K562 (cell line): ENCODE measurements around the gene SIDT2. TPM values are rescaled to one million over a fixed set of nuclear protein-coding genes. Genes with fewer than 3 reads are reported as not detected.

Experiments
- ATAC-seq: fragments of 200-7000 bp; cut with Tn5 transposase; 3 replicates; pipeline ENCODE4 v1.9.1; 2020; ENCODE audit warnings: moderate library complexity
- BruUV-seq: library from RNA; stranded (reverse); fragments of 400-500 nt; replicated peaks from 2 replicates; lab custom pipeline; 2021; lab: Mats Ljungman, UMichigan
- CTCF ChIA-PET: fragments of 300-600 bp; formaldehyde crosslinking; extraction: SDS; loops from one replicate; lab custom pipeline; 2021; ENCODE audit warnings: low intra/inter-chr PET ratio; lab: Yijun Ruan, JAX
- POLR2A ChIA-PET: fragments of 300-600, 350-650 bp; sonication (Branson Sonifier 250); formaldehyde crosslinking; extraction: SDS; loops from one replicate; lab custom pipeline; 2021; ENCODE audit warnings: antibody characterized with exemption, inconsistent platforms; lab: Yijun Ruan, JAX
- DNase-seq, 4 experiments: peaks; one replicate each; pipeline versions ENCODE4 v3.0.0 to v3.0.0-alpha.2; 2011 to 2018; ENCODE audit warnings: low spot score in 3 of 4, mixed read lengths in 3 of 4; ENCODE audit errors: extremely low read depth in 1 of 4
- FAIRE-seq: peaks from 2 replicates; lab custom pipeline; 2011; peaks lifted over from hg19 to GRCh38; lab: Jason Lieb, UNC
- H2AFZ ChIP-seq: 2 replicates; pipeline ENCODE4 v1.6.0; 2011; ENCODE audit warnings: low read depth, low read length, control low read depth, inconsistent platforms
- H3K27ac ChIP-seq: fragments of 200-600 bp; 3 replicates; pipeline ENCODE4 v1.8.0; 2011; ENCODE audit warnings: low read depth, mild to moderate bottlenecking, control low read depth, inconsistent platforms, low read length, moderate library complexity, mixed read lengths; ENCODE audit errors: extremely low read depth
- H3K27me3 ChIP-seq, 2 experiments: fragments of 300-600 bp in 1 of 2; 2 replicates in 1 of 2; 3 replicates in 1 of 2; pipeline versions ENCODE4 v1.6.0 to v1.8.0; 2011; ENCODE audit warnings: inconsistent platforms in 2 of 2, low read length in 2 of 2, mild to moderate bottlenecking in 1 of 2, mixed read lengths in 1 of 2, moderate library complexity in 1 of 2; ENCODE audit not compliant: control insufficient read depth in 2 of 2, insufficient read depth in 2 of 2
- H3K36me3 ChIP-seq: fragments of 300-600 bp; 3 replicates; pipeline ENCODE4 v1.8.0; 2011; ENCODE audit warnings: mild to moderate bottlenecking, low read length, inconsistent platforms; ENCODE audit not compliant: control insufficient read depth, insufficient read depth
- H3K4me1 ChIP-seq, 2 experiments: fragments of 200-600 bp in 1 of 2; replicated peaks in 1 of 2; 2 replicates in 1 of 2; 3 replicates in 1 of 2; pipeline versions ENCODE4 v1.5.1 to v1.8.0; 2011; ENCODE audit warnings: inconsistent platforms in 2 of 2, low read length in 2 of 2, mild to moderate bottlenecking in 1 of 2, mixed read lengths in 1 of 2, moderate library complexity in 1 of 2; ENCODE audit not compliant: control insufficient read depth in 2 of 2, insufficient read depth in 2 of 2
- H3K4me2 ChIP-seq: 2 replicates; pipeline ENCODE4 v1.6.1; 2011; ENCODE audit warnings: low read length, control low read depth, inconsistent platforms, mixed read lengths; ENCODE audit not compliant: insufficient read depth
- H3K4me3 ChIP-seq: fragments of 200-600 bp; sonication (generic), shearing (Covaris generic); 2 replicates; pipeline ENCODE4 v1.5.1; 2016; ENCODE audit warnings: control low read depth, inconsistent platforms
- H3K79me2 ChIP-seq: fragments of 200-600 bp; 3 replicates; pipeline ENCODE4 v1.8.0; 2011; ENCODE audit warnings: low read length, inconsistent platforms; ENCODE audit not compliant: control insufficient read depth, insufficient read depth
- H3K9ac ChIP-seq, 2 experiments: 2 replicates each; pipeline versions ENCODE4 v1.6.0 to v1.6.1; 2011; ENCODE audit warnings: low read depth in 2 of 2, low read length in 2 of 2, control low read depth in 1 of 2, inconsistent platforms in 1 of 2, mild to moderate bottlenecking in 1 of 2, mixed read lengths in 1 of 2; ENCODE audit not compliant: insufficient read depth in 1 of 2
- H3K9me1 ChIP-seq: one replicate; pipeline ENCODE4 v1.6.0; 2011; ENCODE audit warnings: inconsistent platforms, mild to moderate bottlenecking, low read length, moderate library complexity; ENCODE audit not compliant: control insufficient read depth, insufficient read depth
- H3K9me3 ChIP-seq: replicated peaks from 2 replicates; pipeline ENCODE4 v1.5.1; 2011; ENCODE audit warnings: low read depth, low read length, inconsistent platforms; ENCODE audit not compliant: control insufficient read depth, insufficient read depth
- H4K20me1 ChIP-seq: replicated peaks from 2 replicates; pipeline ENCODE4 v1.6.1; 2011; ENCODE audit warnings: low read length, inconsistent platforms, mixed read lengths; ENCODE audit not compliant: control insufficient read depth, insufficient read depth
- HMG20B ChIP-seq: fragments of 250-450 bp; sonication (Bioruptor Pico); IDR thresholded peaks from 2 replicates; pipeline ENCODE4 v1.5.0; 2021; ENCODE audit warnings: mild to moderate bottlenecking
- RBFOX2 ChIP-seq: fragments of 200-400 bp; formaldehyde crosslinking; IDR thresholded peaks from 2 replicates; pipeline ENCODE4 v1.6.1; 2017; ENCODE audit warnings: low read depth, mild to moderate bottlenecking, low read length, moderate library complexity
- WGBS: fragments of 100-300 bp; shearing (Covaris generic); methylation state at CpG from one replicate; pipeline ENCODE4 v1.1.6; 2016; ENCODE audit warnings: low coverage, mixed read lengths; ENCODE audit not compliant: insufficient coverage; ENCODE audit errors: missing lambda C conversion rate; 5-methylcytosine and 5-hydroxymethylcytosine counted together
- in situ Hi-C: fragments of 300-500 bp; cut with MboI; formaldehyde crosslinking; loops from 4 replicates; pipeline ENCODE4 v1.15.0; 2018; ENCODE audit warnings: inconsistent platforms, mixed read lengths
- intact Hi-C: fragments of 100-400 bp; cut with micrococcal nuclease; formaldehyde crosslinking; loops from 2 replicates; pipeline ENCODE4 v1.14.2; 2022
- polyA plus RNA-seq, 8 experiments: library from polyadenylated mRNA; depleted of rRNA in 4 of 8; stranded (reverse) in 5 of 8; unstranded in 3 of 8; fragments of >200 nt; fragmentation: Nextera tagmentation in 2 of 8; fragmentation: Illumina TruSeq in 1 of 8; extraction: Ambion mirVana in 2 of 8; extraction: Trizol in 1 of 8; gene quantifications; 2 replicates each; pipeline versions ENCODE4 v1.2.1 to v1.2.3, GENCODE V29; 2011 to 2014; ENCODE audit warnings: inconsistent platforms in 1 of 8, missing spikeins in 1 of 8
- total RNA-seq, 7 experiments: library from RNA; depleted of rRNA in 6 of 7; stranded (reverse); fragments of >200 nt in 6 of 7; fragmentation: Illumina TruSeq in 2 of 7; extraction: Trizol in 2 of 7; gene quantifications; 2 replicates each; pipeline versions ENCODE4 v1.2.1 to v1.2.3, GENCODE V29; 2011 to 2021; ENCODE audit warnings: low replicate concordance in 1 of 7
- TF ChIP-seq, protein P1 (sequence below): fragments of 450-650 bp; IDR thresholded peaks from 2 replicates; pipeline ENCODE4 v1.6.1; 2016; ENCODE audit warnings: low read depth

Gene SIDT2
- total and polyA plus RNA-seq, 9 of the 15 experiments (the other 6 are each of a cell fraction or from before 2014, with no cell fraction given), result 2.4 to 20.2 (median 6.5) TPM

DNA sequence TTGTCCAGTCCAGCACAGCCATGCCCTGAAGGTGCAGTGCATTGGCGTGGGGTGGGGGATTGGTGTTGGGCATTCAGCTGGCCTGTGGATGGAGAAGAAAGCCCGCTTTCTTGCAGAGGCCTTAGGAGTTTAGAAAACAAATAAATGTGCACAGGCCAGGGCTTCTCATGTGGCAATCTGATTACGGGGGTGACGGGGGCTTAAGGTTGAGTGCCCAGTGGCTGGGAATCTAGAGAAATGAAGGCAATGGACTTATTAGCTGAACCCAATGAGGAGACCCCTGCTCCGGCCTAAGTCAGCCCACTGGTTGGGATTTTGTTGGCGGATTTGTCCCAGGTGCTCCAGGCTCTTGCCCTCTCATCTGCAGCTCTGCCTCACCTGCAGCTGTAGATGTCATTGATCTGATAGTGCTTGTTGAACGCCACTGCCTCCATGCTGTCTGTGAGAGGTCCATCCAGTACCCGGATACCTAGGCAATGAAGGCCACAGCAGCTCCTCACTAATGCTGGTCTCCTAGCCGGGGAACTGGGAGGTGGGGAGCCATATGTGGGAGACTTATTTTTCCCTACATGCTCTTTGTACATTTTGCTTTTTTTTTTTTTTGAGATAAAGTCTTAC lies 47.1 kb downstream of the SIDT2 start:
- Histone ChIP-seq H3K79me2 (peaks cover 9% of the 10 kb centered on the region), H3K4me2 (no peak overlapping the region), H3K36me3 (peaks cover 75% of the 10 kb centered on the region), H3K9me3 (no peaks in the 10 kb centered on the region), H3K9me1 (peaks cover 4% of the 10 kb centered on the region), H3K4me1 (peaks cover 39 to 45% of the 10 kb centered on the region in 2 experiments; a peak in 4 of 5 replicates), H3K27me3 (no peaks in the 10 kb centered on the region), H3K27ac (no peak overlapping the region), H3K9ac (peak overlapping the region in 1 of 2 experiments; percentile 37; a peak in 1 of 4 replicates), H4K20me1 (peaks cover 10% of the 10 kb centered on the region), H2AFZ (no peak overlapping the region), H3K4me3 (no peak overlapping the region)
- no TSS peak for BruUV-seq
- DNase-seq (no peak), FAIRE-seq (no peak), ATAC-seq (no peak)
- ChIA-PET POLR2A (interaction anchor here (0.7 to 1.2 kb wide), 2 partner anchors 12 to 111 kb away, joined by 3 to 4 read pairs; no protein-coding TSS in a partner anchor), CTCF (interaction anchor here (1.1 to 1.3 kb wide), 3 partner anchors 44 to 493 kb away, joined by 3 to 12 read pairs (median 4); partner anchors contain the start of gene APOA5)
- WGBS, result 89% methylated on average over 9 of the region's 9 CpGs
- in situ Hi-C loops (loop anchor here (10.0 to 25.0 kb wide), 2 partner anchors 341 to 713 kb away; no protein-coding TSS in a partner anchor), intact Hi-C loops (loop anchor here (1.0 to 5.0 kb wide), 5 partner anchors 44 to 493 kb away; partner anchors contain the start of gene APOA5)
- TF ChIP-seq HMG20B (CRISPR knock-in tag), result no peak
- TF ChIP-seq RBFOX2, result 0 out of 2 replicates have a peak, but pooled peaks have one; percentile 19
- TF ChIP-seq, protein P1, sequence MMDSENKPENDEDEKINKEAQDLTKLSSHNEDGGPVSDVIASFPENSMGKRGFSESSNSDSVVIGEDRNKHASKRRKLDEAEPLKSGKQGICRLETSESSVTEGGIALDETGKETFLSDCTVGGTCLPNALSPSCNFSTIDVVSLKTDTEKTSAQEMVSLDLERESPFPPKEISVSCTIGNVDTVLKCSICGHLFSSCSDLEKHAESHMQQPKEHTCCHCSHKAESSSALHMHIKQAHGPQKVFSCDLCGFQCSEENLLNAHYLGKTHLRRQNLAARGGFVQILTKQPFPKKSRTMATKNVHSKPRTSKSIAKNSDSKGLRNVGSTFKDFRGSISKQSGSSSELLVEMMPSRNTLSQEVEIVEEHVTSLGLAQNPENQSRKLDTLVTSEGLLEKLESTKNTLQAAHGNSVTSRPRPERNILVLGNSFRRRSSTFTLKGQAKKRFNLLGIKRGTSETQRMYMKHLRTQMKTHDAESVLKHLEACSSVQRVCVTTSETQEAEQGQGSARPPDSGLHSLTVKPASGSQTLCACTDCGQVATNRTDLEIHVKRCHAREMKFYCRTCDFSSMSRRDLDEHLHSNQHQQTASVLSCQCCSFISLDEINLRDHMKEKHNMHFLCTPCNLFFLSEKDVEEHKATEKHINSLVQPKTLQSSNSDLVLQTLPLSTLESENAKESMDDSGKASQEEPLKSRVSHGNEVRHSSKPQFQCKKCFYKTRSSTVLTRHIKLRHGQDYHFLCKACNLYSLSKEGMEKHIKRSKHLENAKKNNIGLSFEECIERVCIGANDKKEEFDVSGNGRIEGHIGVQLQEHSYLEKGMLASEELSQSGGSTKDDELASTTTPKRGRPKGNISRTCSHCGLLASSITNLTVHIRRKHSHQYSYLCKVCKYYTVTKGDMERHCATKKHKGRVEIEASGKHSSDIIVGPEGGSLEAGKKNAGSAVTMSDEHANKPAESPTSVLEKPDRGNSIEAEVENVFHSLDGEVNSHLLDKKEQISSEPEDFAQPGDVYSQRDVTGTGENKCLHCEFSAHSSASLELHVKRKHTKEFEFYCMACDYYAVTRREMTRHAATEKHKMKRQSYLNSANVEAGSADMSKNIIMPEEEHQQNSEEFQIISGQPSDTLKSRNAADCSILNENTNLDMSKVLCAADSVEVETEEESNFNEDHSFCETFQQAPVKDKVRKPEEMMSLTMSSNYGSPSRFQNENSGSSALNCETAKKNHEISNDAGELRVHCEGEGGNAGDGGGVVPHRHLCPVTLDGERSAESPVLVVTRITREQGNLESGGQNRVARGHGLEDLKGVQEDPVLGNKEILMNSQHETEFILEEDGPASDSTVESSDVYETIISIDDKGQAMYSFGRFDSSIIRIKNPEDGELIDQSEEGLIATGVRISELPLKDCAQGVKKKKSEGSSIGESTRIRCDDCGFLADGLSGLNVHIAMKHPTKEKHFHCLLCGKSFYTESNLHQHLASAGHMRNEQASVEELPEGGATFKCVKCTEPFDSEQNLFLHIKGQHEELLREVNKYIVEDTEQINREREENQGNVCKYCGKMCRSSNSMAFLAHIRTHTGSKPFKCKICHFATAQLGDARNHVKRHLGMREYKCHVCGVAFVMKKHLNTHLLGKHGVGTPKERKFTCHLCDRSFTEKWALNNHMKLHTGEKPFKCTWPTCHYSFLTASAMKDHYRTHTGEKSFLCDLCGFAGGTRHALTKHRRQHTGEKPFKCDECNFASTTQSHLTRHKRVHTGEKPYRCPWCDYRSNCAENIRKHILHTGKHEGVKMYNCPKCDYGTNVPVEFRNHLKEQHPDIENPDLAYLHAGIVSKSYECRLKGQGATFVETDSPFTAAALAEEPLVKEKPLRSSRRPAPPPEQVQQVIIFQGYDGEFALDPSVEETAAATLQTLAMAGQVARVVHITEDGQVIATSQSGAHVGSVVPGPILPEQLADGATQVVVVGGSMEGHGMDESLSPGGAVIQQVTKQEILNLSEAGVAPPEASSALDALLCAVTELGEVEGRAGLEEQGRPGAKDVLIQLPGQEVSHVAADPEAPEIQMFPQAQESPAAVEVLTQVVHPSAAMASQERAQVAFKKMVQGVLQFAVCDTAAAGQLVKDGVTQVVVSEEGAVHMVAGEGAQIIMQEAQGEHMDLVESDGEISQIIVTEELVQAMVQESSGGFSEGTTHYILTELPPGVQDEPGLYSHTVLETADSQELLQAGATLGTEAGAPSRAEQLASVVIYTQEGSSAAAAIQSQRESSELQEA, result no peak
